ENCODE results near the gene E2F4.

E2F4 gene

GRCh38 chr16:67216612-67217490 lies 24.9 kb downstream of the E2F4 start:
- peak; percentile 13; the same call in 1 of the 3 replicates for ATAC-seq

GRCh38 chr16:67223992-67224391 lies 32.0 kb downstream of the E2F4 start:
- ATAC-seq, result no peak
- TF ChIP-seq TSHZ2 (CRISPR knock-in tag; IDR thresholded peaks at IDR 0.05) (no peak), OSR1 (CRISPR knock-in tag; IDR thresholded peaks at IDR 0.05) (no peak), CSDC2 (CRISPR knock-in tag; IDR thresholded peaks at IDR 0.05) (no peak), CSRNP3 (CRISPR knock-in tag; IDR thresholded peaks at IDR 0.05) (no peak), ZFP30 (CRISPR knock-in tag; IDR thresholded peaks at IDR 0.05) (no peak), ISL1 (CRISPR knock-in tag; IDR thresholded peaks at IDR 0.05) (no peak), SNAI2 (CRISPR knock-in tag; IDR thresholded peaks at IDR 0.05) (no peak), ESRRG (CRISPR knock-in tag; IDR thresholded peaks at IDR 0.05) (no peak), ZNF70 (CRISPR knock-in tag; IDR thresholded peaks at IDR 0.05) (no peak), PATZ1 (CRISPR knock-in tag; IDR thresholded peaks at IDR 0.05; ENCODE audit: borderline replicate concordance) (no peak)

More at GRCh38 chr16:67216612-67217490, 24.9 kb downstream of the E2F4 start:
- TF ChIP-seq ESRRG (CRISPR knock-in tag; IDR thresholded peaks at IDR 0.05) (no peak), TOX (CRISPR knock-in tag; IDR thresholded peaks at IDR 0.05; ENCODE audit: borderline replicate concordance) (no peak), GLIS3 (CRISPR knock-in tag; IDR thresholded peaks at IDR 0.05) (no peak), ZFP30 (CRISPR knock-in tag; IDR thresholded peaks at IDR 0.05) (no peak), TSHZ2 (CRISPR knock-in tag; IDR thresholded peaks at IDR 0.05) (no peak), RARB (CRISPR knock-in tag; IDR thresholded peaks at IDR 0.05) (no peak), PPARA (CRISPR knock-in tag; IDR thresholded peaks at IDR 0.05; ENCODE audit: borderline replicate concordance) (no peak), ZFP3 (CRISPR knock-in tag; IDR thresholded peaks at IDR 0.05) (no peak), PATZ1 (CRISPR knock-in tag; IDR thresholded peaks at IDR 0.05; ENCODE audit: borderline replicate concordance) (no peak), POU6F1 (CRISPR knock-in tag; IDR thresholded peaks at IDR 0.05; ENCODE audit: borderline replicate concordance, low read depth) (no peak), TCF4 (CRISPR knock-in tag; IDR thresholded peaks at IDR 0.05; ENCODE audit: borderline replicate concordance) (no peak), ZNF70 (CRISPR knock-in tag; IDR thresholded peaks at IDR 0.05) (no peak), ZNF8 (CRISPR knock-in tag; IDR thresholded peaks at IDR 0.05) (no peak), OSR1 (CRISPR knock-in tag; IDR thresholded peaks at IDR 0.05) (no peak), ARNTL (CRISPR knock-in tag; IDR thresholded peaks at IDR 0.05; ENCODE audit: borderline replicate concordance, low read depth) (no peak), ZC3H10 (CRISPR knock-in tag; IDR thresholded peaks at IDR 0.05) (no peak), BACH2 (CRISPR knock-in tag; IDR thresholded peaks at IDR 0.05; ENCODE audit: borderline replicate concordance) (no peak), SNAI2 (CRISPR knock-in tag; IDR thresholded peaks at IDR 0.05) (no peak)

Data from SK-N-SH treated with all-trans-retinoic acid at 6 μM for 48 hours (cell line).